Measurements from ENCODE around the gene MYPOP. TPM values are rescaled to one million over a fixed set of nuclear protein-coding genes. Genes with fewer than 3 reads are reported as not detected.
A peak's percentile ranks its signal among the peaks of the same experiment; 100 is the strongest.

The MYPOP gene
- total RNA-seq, 1 experiment from 2014 or later: 5.5 TPM

GRCh38 chr19:45886427-45887199, 15.8 kb downstream of the MYPOP start:
- H3K4me1 Mint-ChIP-seq (ENCODE audit: insufficient read depth, unreplicated experiment): peaks cover 10% of the 10 kb centered on the region
- ChIA-PET CTCF (interaction anchor here (0.6 to 1.1 kb wide), 3 partner anchors 162 to 641 kb away, joined by 3 to 6 read pairs (median 3); no protein-coding TSS in a partner anchor), POLR2A (interaction anchor here (0.6 to 4.0 kb wide), 20 partner anchors 8 to 467 kb away, joined by 3 to 46 read pairs (median 4); partner anchors contain the start of genes CCDC61, MYPOP, SIX5 and SYMPK)
- no peaks in the 10 kb centered on the region for H3K9me3 Mint-ChIP-seq (ENCODE audit: unreplicated experiment)
- peak overlapping the region; percentile 97 for H3K4me3 Mint-ChIP-seq (ENCODE audit: unreplicated experiment)
- H3K36me3 Mint-ChIP-seq (ENCODE audit: insufficient read depth, unreplicated experiment): peaks cover 18% of the 10 kb centered on the region
- DNase-seq (ENCODE audit: unreplicated experiment): peak; percentile 97
- intact Hi-C loops (cut with micrococcal nuclease): loop anchor here (10.0 kb wide), 1 partner anchor 108 kb away; the partner anchor contains the start of gene CCDC61
- no peaks in the 10 kb centered on the region for H3K27me3 Mint-ChIP-seq (ENCODE audit: insufficient read depth, unreplicated experiment)
- peak overlapping the region; percentile 98 for H3K27ac Mint-ChIP-seq (ENCODE audit: low read depth, unreplicated experiment)
- no peak for TF ChIP-seq CTCF (IDR thresholded peaks at IDR 0.05; ENCODE audit: unreplicated experiment)
- no TSS peak for BruUV-seq (replicated peaks)

GRCh38 chr19:45885556-45886426, 16.6 kb downstream of the MYPOP start, which contains the start of gene IRF2BP1:
Gene IRF2BP1, minus strand, starts transcription at chr19:45886141. Its CDS starts 367 bp downstream, at chr19:45885774.
- Mint-ChIP-seq H3K4me3 (ENCODE audit: unreplicated experiment) (peak within 1 kb of the TSS; percentile 97), H3K9me3 (ENCODE audit: unreplicated experiment) (no peaks in the 10 kb centered on the region), H3K27me3 (ENCODE audit: insufficient read depth, unreplicated experiment) (no peaks in the 10 kb centered on the region), H3K27ac (ENCODE audit: low read depth, unreplicated experiment) (peak within 1 kb of the TSS; percentile 98), H3K36me3 (ENCODE audit: insufficient read depth, unreplicated experiment) (peaks cover 18% of the 10 kb centered on the region), H3K4me1 (ENCODE audit: insufficient read depth, unreplicated experiment) (peaks cover 10% of the 10 kb centered on the region)
- intact Hi-C loops (cut with micrococcal nuclease): loop anchor here (10.0 kb wide), 1 partner anchor 109 kb away; the partner anchor contains the start of gene CCDC61
- DNase-seq (ENCODE audit: unreplicated experiment): peak; percentile 96
- POLR2A ChIA-PET: interaction anchor here (0.6 to 4.0 kb wide), 21 partner anchors 9 to 468 kb away, joined by 3 to 46 read pairs (median 4); partner anchors contain the start of genes CCDC61, MYPOP, SIX5 and SYMPK
- CTCF ChIA-PET: interaction anchor here (0.5 to 1.1 kb wide), 7 partner anchors 17 to 1597 kb away, joined by 3 to 6 read pairs (median 3); partner anchors contain the start of genes FBXO46 and MYPOP
- TSS peak; percentile 28 for BruUV-seq (replicated peaks)
- TF ChIP-seq CTCF (IDR thresholded peaks at IDR 0.05; ENCODE audit: unreplicated experiment): no peak

- Mint-ChIP-seq H3K4me3 (ENCODE audit: unreplicated experiment) (peak overlapping the region; percentile 97), H3K27ac (ENCODE audit: low read depth, unreplicated experiment) (no peak overlapping the region), H3K27me3 (ENCODE audit: insufficient read depth, unreplicated experiment) (no peaks in the 10 kb centered on the region), H3K9me3 (ENCODE audit: unreplicated experiment) (no peaks in the 10 kb centered on the region), H3K4me1 (ENCODE audit: insufficient read depth, unreplicated experiment) (peaks cover 10% of the 10 kb centered on the region), H3K36me3 (ENCODE audit: insufficient read depth, unreplicated experiment) (peaks cover 18% of the 10 kb centered on the region)
- DNase-seq (ENCODE audit: unreplicated experiment): no peak
- CTCF ChIA-PET: interaction anchor here (0.5 to 1.7 kb wide), 6 partner anchors 18 to 757 kb away, joined by 3 read pairs; partner anchors contain the start of gene MYPOP
- no peak for TF ChIP-seq CTCF (IDR thresholded peaks at IDR 0.05; ENCODE audit: unreplicated experiment)
- intact Hi-C loops (cut with micrococcal nuclease): loop anchor here (10.0 kb wide), 1 partner anchor 110 kb away; the partner anchor contains the start of gene CCDC61
- POLR2A ChIA-PET: interaction anchor here (1.1 to 4.0 kb wide), 10 partner anchors 15 to 321 kb away, joined by 3 to 46 read pairs (median 7); partner anchors contain the start of genes CCDC61, MYPOP, SIX5 and SYMPK
- BruUV-seq (replicated peaks): no TSS peak
Measured at GRCh38 chr19:45884682-45885555, 17.5 kb downstream of the MYPOP start.
